ENCODE results near the gene EGR1. TPM values are rescaled to one million over a fixed set of nuclear protein-coding genes. Genes with fewer than 3 reads are reported as not detected.
A peak's percentile ranks its signal among the peaks of the same experiment; 100 is the strongest.

EGR1 gene
- polyA plus RNA-seq, 1 of the 3 experiments (the other 2 are of a cell fraction), result 48.0 TPM

GRCh38 chr5:138491284-138491648, 26.0 kb downstream of the EGR1 start (continued):
- TF ChIP-seq REST (IDR thresholded peaks at IDR 0.05; ENCODE audit: low read depth, low read length), result no peak
- TF ChIP-seq IRF3 (IDR thresholded peaks at IDR 0.05; ENCODE audit: low read depth, low read length), result no peak
- no peak for TF ChIP-seq RCOR1 (IDR thresholded peaks at IDR 0.05; ENCODE audit: low read length)

- TF ChIP-seq MAX (IDR thresholded peaks at IDR 0.05; ENCODE audit: low read depth) (0 out of 2 replicates have a peak, but pooled peaks have one; percentile 14), TAF1 (IDR thresholded peaks at IDR 0.05; ENCODE audit: borderline replicate concordance, low read depth, low read length) (no peak), NFIC (IDR thresholded peaks at IDR 0.05; ENCODE audit: borderline replicate concordance) (peak; percentile 43; the same call in 1 of the 2 replicates), FOSL2 (IDR thresholded peaks at IDR 0.05; ENCODE audit: borderline replicate concordance, low read depth) (no peak), TEAD4 (IDR thresholded peaks at IDR 0.05; ENCODE audit: borderline replicate concordance, insufficient read depth) (no peak), FOXJ3 (CRISPR knock-in tag; IDR thresholded peaks at IDR 0.05) (no peak), CHD2 (IDR thresholded peaks at IDR 0.05; ENCODE audit: low read length, partially characterized antibody) (no peak)
- H3F3A ChIP-seq (replicated peaks; ENCODE audit: insufficient read depth), result peaks cover 5% of the 10 kb centered on the region
- 46% methylated on average over 14 of the region's 93 CpGs for WGBS (ENCODE audit: low lambda C conversion rate)
- no peaks in the 10 kb centered on the region for H3K9me3 ChIP-seq
- DNase-seq, result peak; percentile 92
- H3K4me2 ChIP-seq, result peak overlapping the region; percentile 93
- peak overlapping the region; percentile 66 for H3K9ac ChIP-seq
- CTCF ChIA-PET, result interaction anchor here (1.2 to 4.6 kb wide), 4 partner anchors 12 to 51 kb away, joined by 3 to 31 read pairs (median 18); partner anchors contain the start of genes EGR1 and ETF1
- peak overlapping the region; percentile 86; the same call in 1 of the 2 replicates for H2AFZ ChIP-seq (ENCODE audit: low read depth)
- peak overlapping the region; percentile 47 to 61 for H3K4me3 ChIP-seq (ENCODE audit: low read depth in 2 of 2, low read length in 1 of 2)
- POLR2A ChIA-PET, result interaction anchor here (0.5 to 2.4 kb wide), 4 partner anchors 11 to 51 kb away, joined by 3 to 22 read pairs (median 4); partner anchors contain the start of genes EGR1 and ETF1
- peak overlapping the region; percentile 25 to 85; a peak in 3 of 4 replicates for H3K27ac ChIP-seq (ENCODE audit: low read depth in 2 of 2, low read length in 1 of 2)
- no peaks in the 10 kb centered on the region for H4K20me1 ChIP-seq (ENCODE audit: insufficient read depth)
- H3K4me1 ChIP-seq (ENCODE audit: control insufficient read depth in 1 of 2, insufficient read depth in 2 of 2, low read depth in 1 of 2, low read length in 1 of 2), result peaks cover 6 to 37% of the 10 kb centered on the region in 2 experiments; a peak in 2 of 4 replicates
- no peaks in the 10 kb centered on the region for H3K9me2 ChIP-seq
- no peaks in the 10 kb centered on the region for H3K79me2 ChIP-seq (ENCODE audit: insufficient read depth)
- H3K36me3 ChIP-seq (replicated peaks in 1 of 2; ENCODE audit: control insufficient read depth in 1 of 2, insufficient read depth in 2 of 2, low read length in 1 of 2), result no peaks in the 10 kb centered on the region
- H3K27me3 ChIP-seq (ENCODE audit: insufficient read depth), result no peaks in the 10 kb centered on the region
These were observed 26.6 kb downstream of the EGR1 start for GRCh38 chr5:138491669-138492559.
